B cell (primary cell): ENCODE measurements around the gene FSTL3. TPM values are rescaled to one million over a fixed set of nuclear protein-coding genes. Genes with fewer than 3 reads are reported as not detected.

Experiments
- ATAC-seq: fragments of 200-7000 bp; cut with Tn5 transposase; one replicate; pipeline ENCODE4 v1.10.0; 2021; ENCODE audit warnings: low read depth, mild to moderate bottlenecking, moderate number of reproducible peaks, moderate library complexity
- CTCF ChIA-PET: fragments of 350-600 bp; sonication (Branson Sonifier 250); formaldehyde crosslinking; loops from one replicate; lab custom pipeline; 2021; ENCODE audit warnings: antibody characterized with exemption, inconsistent platforms; lab: Charles Lee
- POLR2A ChIA-PET: fragments of 350-600 bp; sonication (Branson Sonifier 250); formaldehyde crosslinking; loops from one replicate; lab custom pipeline; 2021; ENCODE audit warnings: antibody characterized with exemption; lab: Charles Lee
- DNase-seq: peaks from one replicate; pipeline ENCODE4 v3.0.0; 2013
- H2AFZ ChIP-seq: 2 replicates; pipeline ENCODE4 v1.6.1; 2012; ENCODE audit warnings: mild to moderate bottlenecking, low read depth, low read length; ENCODE audit not compliant: insufficient read depth, poor library complexity, severe bottlenecking
- H3K27ac ChIP-seq, 2 donors: 1 replicate in 1 of 2; 2 replicates in 1 of 2; pipeline ENCODE4 v1.5.1; 2012 to 2013; ENCODE audit warnings: low read length in 2 of 2, mild to moderate bottlenecking in 2 of 2, moderate library complexity in 1 of 2
- H3K27me3 ChIP-seq, 4 experiments: fragments of 200-600 bp in 1 of 4; sonication (generic) in 1 of 4; replicated peaks in 1 of 4; 1 replicate in 2 of 4; 2 replicates in 2 of 4; pipeline versions ENCODE4 v1.6.1 to v1.7.0; 2013 to 2016; ENCODE audit warnings: low read length in 3 of 4, mild to moderate bottlenecking in 2 of 4, mixed read lengths in 1 of 4, moderate library complexity in 1 of 4; ENCODE audit not compliant: insufficient read depth in 4 of 4, control insufficient read depth in 3 of 4; ENCODE audit errors: control extremely low read depth in 1 of 4
- H3K36me3 ChIP-seq, 2 experiments: replicated peaks in 1 of 2; 1 replicate in 1 of 2; 2 replicates in 1 of 2; pipeline versions ENCODE4 v1.6.1 to v1.7.1; 2013; ENCODE audit warnings: low read length in 1 of 2; ENCODE audit not compliant: insufficient read depth in 2 of 2, control insufficient read depth in 1 of 2; ENCODE audit errors: control extremely low read depth in 1 of 2, extremely low read depth in 1 of 2
- H3K4me1 ChIP-seq, 2 donors: fragments of 200-600 bp in 1 of 2; sonication (generic) in 1 of 2; 1 replicate in 1 of 2; 2 replicates in 1 of 2; pipeline versions ENCODE4 v1.5.1 to v1.6.1; 2013 to 2017; ENCODE audit warnings: low read length in 2 of 2; ENCODE audit not compliant: control insufficient read depth in 2 of 2, insufficient read depth in 2 of 2
- H3K4me2 ChIP-seq: replicated peaks from 2 replicates; pipeline ENCODE3; 2012; ENCODE audit warnings: mild to moderate bottlenecking, low read depth, low read length; ENCODE audit not compliant: poor library complexity, severe bottlenecking
- H3K4me3 ChIP-seq, 5 experiments: fragments of 200-600 bp in 1 of 5; sonication (generic) in 1 of 5; 1 replicate in 3 of 5; 2 replicates in 2 of 5; pipeline versions ENCODE4 v1.5.1 to v1.7.0; 2011 to 2016; ENCODE audit warnings: low read length in 4 of 5, mild to moderate bottlenecking in 4 of 5, low read depth in 2 of 5, control low read depth in 1 of 5, moderate library complexity in 1 of 5; ENCODE audit not compliant: insufficient read depth in 1 of 5; ENCODE audit errors: control extremely low read depth in 1 of 5, extremely low read depth in 1 of 5
- H3K79me2 ChIP-seq: fragments of 200-600 bp; sonication (generic); one replicate; pipeline ENCODE4 v1.6.0; 2016; ENCODE audit warnings: low read length; ENCODE audit not compliant: control insufficient read depth, insufficient read depth
- H3K9ac ChIP-seq: fragments of 200-600 bp; sonication (generic); 2 replicates; pipeline ENCODE4 v1.6.1; 2017; ENCODE audit warnings: mild to moderate bottlenecking, low read length, moderate library complexity
- H3K9me3 ChIP-seq, 3 donors: one replicate each; pipeline versions ENCODE4 v1.6.1 to v1.7.1; 2013; ENCODE audit warnings: low read length in 2 of 3; ENCODE audit not compliant: control insufficient read depth in 2 of 3, insufficient read depth in 1 of 3; ENCODE audit errors: control extremely low read depth in 1 of 3
- H4K20me1 ChIP-seq: 2 replicates; pipeline ENCODE4 v1.6.0; 2012; ENCODE audit warnings: mild to moderate bottlenecking, low read length; ENCODE audit not compliant: insufficient read depth, control insufficient read depth, poor library complexity, severe bottlenecking
- H3K27ac Mint-ChIP-seq: one replicate; pipeline ENCODE4 v1.8.0; 2021; ENCODE audit warnings: mixed read lengths
- H3K27me3 Mint-ChIP-seq: one replicate; pipeline ENCODE4 v1.8.0; 2021; ENCODE audit warnings: mixed read lengths
- H3K4me1 Mint-ChIP-seq: one replicate; pipeline ENCODE4 v1.8.0; 2021; ENCODE audit warnings: mixed read lengths
- H3K4me3 Mint-ChIP-seq: one replicate; pipeline ENCODE4 v1.8.0; 2021; ENCODE audit warnings: mixed read lengths
- H3K9me3 Mint-ChIP-seq: one replicate; pipeline ENCODE4 v1.8.0; 2022; ENCODE audit warnings: mixed read lengths; ENCODE audit not compliant: insufficient read depth
- CTCF ChIP-seq: fragments of 200-600 bp; IDR thresholded peaks from one replicate; pipeline ENCODE4 v1.8.0; 2022; ENCODE audit warnings: antibody characterized with exemption, mild to moderate bottlenecking
- EZH2 ChIP-seq: IDR thresholded peaks from 2 replicates; pipeline ENCODE4 v1.6.1; 2012; ENCODE audit warnings: borderline replicate concordance, low read depth, mild to moderate bottlenecking, moderate library complexity, low read length; ENCODE audit not compliant: insufficient read depth, poor library complexity, severe bottlenecking
- WGBS: methylation state at CpG from one replicate; pipeline ENCODE4 v1.1.5; 2013; ENCODE audit warnings: missing lambda C conversion rate; ENCODE audit not compliant: insufficient coverage; 5-methylcytosine and 5-hydroxymethylcytosine counted together
- intact Hi-C: fragments of 100-400 bp; cut with micrococcal nuclease; formaldehyde crosslinking; loops from one replicate; pipeline ENCODE4 v1.10.0; 2022
- polyA plus RNA-seq: library from polyadenylated mRNA; depleted of rRNA; stranded (reverse); fragments of >200 nt; gene quantifications from 2 replicates; pipeline ENCODE4 v1.2.3, GENCODE V29; 2012
- total RNA-seq, 2 donors: library from RNA; stranded (reverse); fragments of 120-200 nt in 1 of 2; gene quantifications; 1 replicate in 1 of 2; 2 replicates in 1 of 2; pipeline versions ENCODE4 v1.2.3 to v1.2.4, GENCODE V29; 2013 to 2022

The FSTL3 gene
- total and polyA plus RNA-seq, 2 donors (not counting 1 experiment from before 2014, with no cell fraction given): 2.6 to 5.8 TPM

DNA sequence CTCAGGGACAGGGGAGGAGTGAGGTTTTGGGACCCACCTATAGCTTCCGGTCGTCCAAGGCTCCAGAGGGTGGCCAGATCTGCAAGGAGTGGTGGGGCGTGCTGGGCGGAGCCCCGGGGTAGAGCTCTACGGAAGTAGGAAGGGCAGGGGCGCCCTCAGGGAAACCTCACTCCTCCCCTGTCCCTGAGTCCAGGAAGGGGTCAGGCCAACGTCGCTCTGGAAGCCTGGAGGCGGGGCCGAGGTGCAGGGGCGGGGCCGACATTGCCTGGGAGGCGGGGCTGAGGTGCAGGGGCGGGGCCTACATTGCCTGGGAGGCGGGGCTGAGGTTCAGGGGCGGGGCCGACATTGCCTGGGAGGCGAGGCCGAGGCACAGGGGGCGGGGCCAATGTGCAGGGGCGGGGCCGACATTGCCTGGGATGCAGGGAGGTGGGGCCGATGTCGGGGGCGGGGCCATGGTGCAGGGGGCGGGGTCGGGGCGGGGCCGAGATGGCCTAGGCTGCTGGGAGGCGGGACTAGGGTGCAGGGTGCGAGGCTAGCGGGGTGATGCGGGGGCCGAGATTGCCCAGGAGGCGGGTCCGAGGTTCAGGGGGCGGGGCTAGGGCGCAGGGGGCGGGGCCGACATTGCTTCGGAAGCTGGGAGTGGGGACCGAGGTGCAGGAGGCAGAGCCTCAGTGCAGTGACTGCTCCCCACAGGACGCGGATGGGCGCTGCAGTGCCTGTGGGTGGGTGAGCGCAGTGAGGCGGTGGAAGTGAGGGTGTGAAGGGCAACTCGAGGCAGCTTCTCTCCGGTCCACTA lies 27.7 kb downstream of the FSTL3 start:
- H3K4me3 ChIP-seq: no peak overlapping the region
- peak; percentile 74 for ATAC-seq
- 4% methylated on average over 32 of the region's 50 CpGs for WGBS

GRCh38 chr19:704447-704741 lies 28.2 kb downstream of the FSTL3 start:
- TF ChIP-seq EZH2: no peak
- TF ChIP-seq CTCF: no peak
- Mint-ChIP-seq H3K4me1 (peaks cover 12% of the 10 kb centered on the region), H3K27me3 (peaks cover 22% of the 10 kb centered on the region), H3K9me3 (peaks cover 1% of the 10 kb centered on the region), H3K27ac (no peak overlapping the region), H3K4me3 (no peak overlapping the region)
- 0% methylated on average over 6 of the region's 14 CpGs for WGBS
- Histone ChIP-seq H3K4me3 (no peak overlapping the region), H3K36me3 (no peaks in the 10 kb centered on the region), H4K20me1 (no peaks in the 10 kb centered on the region), H3K79me2 (no peaks in the 10 kb centered on the region), H3K9ac (no peak overlapping the region), H3K4me1 (peaks cover 10% of the 10 kb centered on the region in 2 donors), H3K27me3 (peaks cover 0 to 33% (median 6%) of the 10 kb centered on the region in 4 experiments), H3K4me2 (peak overlapping the region; percentile 42), H2AFZ (no peak overlapping the region), H3K9me3 (peaks cover 0 to 35% (median 2%) of the 10 kb centered on the region in 3 donors), H3K27ac (no peak overlapping the region)
- ATAC-seq: no peak
- POLR2A ChIA-PET: no interaction called here
- intact Hi-C loops: no loop called here
- CTCF ChIA-PET: interaction anchor here (1.6 kb wide), 1 partner anchor 30 kb away, joined by 4 read pairs; no protein-coding TSS in a partner anchor
- no peak for DNase-seq

More for the DNA sequence above, 27.7 kb downstream of the FSTL3 start:
- DNase-seq: peak; percentile 60
- H3K36me3 ChIP-seq: no peaks in the 10 kb centered on the region
- H3K4me2 ChIP-seq: peak overlapping the region; percentile 42
- ChIA-PET CTCF (interaction anchor here (1.6 kb wide), 1 partner anchor 30 kb away, joined by 4 read pairs; no protein-coding TSS in a partner anchor), POLR2A (no interaction called here)
- no peaks in the 10 kb centered on the region for H4K20me1 ChIP-seq
- no peaks in the 10 kb centered on the region for H3K79me2 ChIP-seq
- no peak overlapping the region for H3K4me3 Mint-ChIP-seq
- H3K9me3 ChIP-seq: peaks cover 0 to 39% (median 2%) of the 10 kb centered on the region in 3 donors
- H3K4me1 Mint-ChIP-seq: peaks cover 12% of the 10 kb centered on the region
- H3K27ac ChIP-seq: no peak overlapping the region
- H2AFZ ChIP-seq: no peak overlapping the region
- intact Hi-C loops: no loop called here
- no peak overlapping the region for H3K27ac Mint-ChIP-seq
- H3K27me3 Mint-ChIP-seq: peaks cover 22% of the 10 kb centered on the region
- H3K9me3 Mint-ChIP-seq: peaks cover 1% of the 10 kb centered on the region
- H3K27me3 ChIP-seq: peaks cover 0 to 37% (median 6%) of the 10 kb centered on the region in 4 experiments
- no peak for TF ChIP-seq EZH2
- no peak overlapping the region for H3K9ac ChIP-seq
- H3K4me1 ChIP-seq: peaks cover 10% of the 10 kb centered on the region in 2 donors
